Measurements from ENCODE around the gene ABHD2.

Gene ABHD2

DNA sequence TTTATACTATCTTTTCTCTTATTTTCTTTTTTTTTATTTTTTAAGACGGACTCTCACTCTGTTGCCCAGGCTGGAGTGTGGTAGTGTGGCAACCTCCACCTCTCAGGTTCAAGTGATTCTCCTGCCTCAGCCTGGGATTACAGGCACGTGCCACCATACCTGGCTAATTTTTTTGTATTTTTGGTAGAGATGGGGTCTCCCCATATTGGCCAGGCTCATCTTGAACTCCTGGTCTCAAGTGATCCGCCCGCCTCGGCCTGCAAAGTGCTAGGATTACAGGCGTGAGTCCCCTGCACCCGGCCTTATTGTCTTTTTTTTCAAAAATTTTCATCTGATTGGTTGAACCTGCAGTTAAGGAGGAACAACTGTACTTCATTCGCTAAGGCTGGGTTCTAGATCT, 21.8 kb downstream of the ABHD2 start:
- Histone ChIP-seq H3K4me2 (ENCODE audit: low read length) (no peak overlapping the region), H3K9me3 (ENCODE audit: control insufficient read depth, insufficient read depth, low read length) (no peaks in the 10 kb centered on the region), H3K4me3 (ENCODE audit: low read length) (no peak overlapping the region), H3K27ac (ENCODE audit: low read depth, low read length) (no peak overlapping the region), H3K36me3 (ENCODE audit: control insufficient read depth, low read length) (no peaks in the 10 kb centered on the region), H3K9me2 (replicated peaks; ENCODE audit: control insufficient read depth, low read length) (no peaks in the 10 kb centered on the region), H3K4me1 (ENCODE audit: control insufficient read depth, low read length) (no peaks in the 10 kb centered on the region), H4K20me1 (ENCODE audit: control insufficient read depth, insufficient read depth, low read depth, low read length) (no peaks in the 10 kb centered on the region), H3K79me2 (ENCODE audit: control insufficient read depth, low read length) (no peaks in the 10 kb centered on the region), H3K27me3 (ENCODE audit: control insufficient read depth, low read length) (no peaks in the 10 kb centered on the region), H3F3A (ENCODE audit: control insufficient read depth, insufficient read depth) (no peaks in the 10 kb centered on the region)
- no peak for TF ChIP-seq EZH2phosphoT487 (IDR thresholded peaks at IDR 0.05; ENCODE audit: borderline replicate concordance, low read length)
- TF ChIP-seq CTCF (IDR thresholded peaks at IDR 0.05; ENCODE audit: low read depth, low read length, poor library complexity, severe bottlenecking): no peak

GRCh38 chr15:89111352-89111751, 23.1 kb downstream of the ABHD2 start:
- H3K27ac ChIP-seq (ENCODE audit: low read depth, low read length): no peak overlapping the region

GRCh38 chr15:89111961-89112340, 23.7 kb downstream of the ABHD2 start:
- Histone ChIP-seq H3K79me2 (ENCODE audit: control insufficient read depth, low read length) (no peaks in the 10 kb centered on the region), H3K9me3 (ENCODE audit: control insufficient read depth, insufficient read depth, low read length) (no peaks in the 10 kb centered on the region), H3K4me3 (ENCODE audit: low read length) (no peak overlapping the region), H3F3A (ENCODE audit: control insufficient read depth, insufficient read depth) (no peaks in the 10 kb centered on the region), H3K4me2 (ENCODE audit: low read length) (no peak overlapping the region), H4K20me1 (ENCODE audit: control insufficient read depth, insufficient read depth, low read depth, low read length) (no peaks in the 10 kb centered on the region), H3K27ac (ENCODE audit: low read depth, low read length) (no peak overlapping the region), H3K27me3 (ENCODE audit: control insufficient read depth, low read length) (no peaks in the 10 kb centered on the region), H3K9me2 (replicated peaks; ENCODE audit: control insufficient read depth, low read length) (no peaks in the 10 kb centered on the region), H3K4me1 (ENCODE audit: control insufficient read depth, low read length) (no peaks in the 10 kb centered on the region), H3K36me3 (ENCODE audit: control insufficient read depth, low read length) (peaks cover 4% of the 10 kb centered on the region)
- TF ChIP-seq EZH2phosphoT487 (IDR thresholded peaks at IDR 0.05; ENCODE audit: borderline replicate concordance, low read length) (no peak), CTCF (IDR thresholded peaks at IDR 0.05; ENCODE audit: low read depth, low read length, poor library complexity, severe bottlenecking) (no peak)

More at GRCh38 chr15:89111352-89111751, 23.1 kb downstream of the ABHD2 start:
- Histone ChIP-seq H3K79me2 (ENCODE audit: control insufficient read depth, low read length) (no peaks in the 10 kb centered on the region), H4K20me1 (ENCODE audit: control insufficient read depth, insufficient read depth, low read depth, low read length) (no peaks in the 10 kb centered on the region), H3K36me3 (ENCODE audit: control insufficient read depth, low read length) (peaks cover under 1% of the 10 kb centered on the region), H3K9me3 (ENCODE audit: control insufficient read depth, insufficient read depth, low read length) (no peaks in the 10 kb centered on the region), H3F3A (ENCODE audit: control insufficient read depth, insufficient read depth) (no peaks in the 10 kb centered on the region), H3K4me3 (ENCODE audit: low read length) (no peak overlapping the region), H3K27me3 (ENCODE audit: control insufficient read depth, low read length) (no peaks in the 10 kb centered on the region), H3K9me2 (replicated peaks; ENCODE audit: control insufficient read depth, low read length) (no peaks in the 10 kb centered on the region), H3K4me1 (ENCODE audit: control insufficient read depth, low read length) (no peaks in the 10 kb centered on the region), H3K4me2 (ENCODE audit: low read length) (no peak overlapping the region)
- no peak for TF ChIP-seq CTCF (IDR thresholded peaks at IDR 0.05; ENCODE audit: low read depth, low read length, poor library complexity, severe bottlenecking)
- TF ChIP-seq EZH2phosphoT487 (IDR thresholded peaks at IDR 0.05; ENCODE audit: borderline replicate concordance, low read length): no peak

All from DOHH2 (cell line).